Vagina (tissue), 2 donors: ENCODE measurements around the gene AHCYL2.

Source experiments
- POLR2AphosphoS5 ChIP-seq, 2 donors: sonication (generic); formaldehyde crosslinking; IDR thresholded peaks; one replicate each; pipeline ENCODE4 v1.9.0; 2017; ENCODE audit warnings: antibody characterized with exemption in 2 of 2, mild to moderate bottlenecking in 2 of 2, low read depth in 1 of 2; ENCODE audit not compliant: insufficient read depth in 1 of 2
- TF ChIP-seq, protein P1 (sequence below), 3 experiments: fragments of 450-650 bp in 2 of 3; fragments of 200-600 bp in 1 of 3; sonication (generic) in 1 of 3; IDR thresholded peaks; one replicate each; pipeline ENCODE4 v1.5.1; 2017 to 2019; ENCODE audit warnings: antibody characterized with exemption in 3 of 3, mild to moderate bottlenecking in 2 of 3, moderate library complexity in 2 of 3

GRCh38 chr7:129361771-129362170 lies 136.9 kb downstream of the AHCYL2 start:
- TF ChIP-seq POLR2AphosphoS5 (IDR thresholded peaks at IDR 0.05; ENCODE audit: insufficient read depth in 1 of 2, low read depth in 1 of 2), result no peak
- TF ChIP-seq, protein P1, sequence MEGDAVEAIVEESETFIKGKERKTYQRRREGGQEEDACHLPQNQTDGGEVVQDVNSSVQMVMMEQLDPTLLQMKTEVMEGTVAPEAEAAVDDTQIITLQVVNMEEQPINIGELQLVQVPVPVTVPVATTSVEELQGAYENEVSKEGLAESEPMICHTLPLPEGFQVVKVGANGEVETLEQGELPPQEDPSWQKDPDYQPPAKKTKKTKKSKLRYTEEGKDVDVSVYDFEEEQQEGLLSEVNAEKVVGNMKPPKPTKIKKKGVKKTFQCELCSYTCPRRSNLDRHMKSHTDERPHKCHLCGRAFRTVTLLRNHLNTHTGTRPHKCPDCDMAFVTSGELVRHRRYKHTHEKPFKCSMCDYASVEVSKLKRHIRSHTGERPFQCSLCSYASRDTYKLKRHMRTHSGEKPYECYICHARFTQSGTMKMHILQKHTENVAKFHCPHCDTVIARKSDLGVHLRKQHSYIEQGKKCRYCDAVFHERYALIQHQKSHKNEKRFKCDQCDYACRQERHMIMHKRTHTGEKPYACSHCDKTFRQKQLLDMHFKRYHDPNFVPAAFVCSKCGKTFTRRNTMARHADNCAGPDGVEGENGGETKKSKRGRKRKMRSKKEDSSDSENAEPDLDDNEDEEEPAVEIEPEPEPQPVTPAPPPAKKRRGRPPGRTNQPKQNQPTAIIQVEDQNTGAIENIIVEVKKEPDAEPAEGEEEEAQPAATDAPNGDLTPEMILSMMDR (IDR thresholded peaks at IDR 0.05), result no peak
